Activated naive CD4-positive, alpha-beta T cell (primary cell): ENCODE measurements around the gene NRXN3.
"Not testable (repeated sequence)": the region's sequence is repeated elsewhere in the genome, so short reads cannot be mapped to it uniquely, and the experiment has no call there.

ENCODE experiments used
- DNase-seq, 4 experiments: peaks; one replicate each; lab custom pipeline; 2025; lab: John Stamatoyannopoulos, UW

The NRXN3 gene

GRCh38 chr14:79011091-79011919 is 841.1 kb downstream of the NRXN3 start:
- DNase-seq, result no peak

GRCh38 chr14:79011920-79012204 is 841.7 kb downstream of the NRXN3 start:
- DNase-seq, result no peak

- DNase-seq, result no peak
These were observed 846.8 kb downstream of the NRXN3 start for GRCh38 chr14:79016828-79017505.

GRCh38 chr14:79017561-79017960 is 847.4 kb downstream of the NRXN3 start:
- no peak for DNase-seq

- no peak for DNase-seq
These were observed 848.7 kb downstream of the NRXN3 start for GRCh38 chr14:79018836-79019235.

- not testable (repeated sequence) for DNase-seq
These were observed 849.7 kb downstream of the NRXN3 start for GRCh38 chr14:79019898-79020297.

GRCh38 chr14:79021766-79022165 is 851.6 kb downstream of the NRXN3 start:
- DNase-seq, result no peak

- no peak for DNase-seq
These were observed 857.0 kb downstream of the NRXN3 start for GRCh38 chr14:79027138-79027537.

- DNase-seq, result no peak
These were observed 858.1 kb downstream of the NRXN3 start for GRCh38 chr14:79028281-79028680.

- no peak for DNase-seq
These were observed 866.3 kb downstream of the NRXN3 start for GRCh38 chr14:79036441-79036840.

- DNase-seq, result no peak
These were observed 866.9 kb downstream of the NRXN3 start for GRCh38 chr14:79037106-79037505.

- DNase-seq, result no peak
These were observed 867.4 kb downstream of the NRXN3 start for GRCh38 chr14:79037593-79037992.

GRCh38 chr14:79040790-79041189 is 870.6 kb downstream of the NRXN3 start:
- no peak for DNase-seq

GRCh38 chr14:79043194-79043889 is 873.2 kb downstream of the NRXN3 start:
- DNase-seq, result no peak

GRCh38 chr14:79044894-79045624 is 874.9 kb downstream of the NRXN3 start:
- DNase-seq, result no peak

GRCh38 chr14:79050787-79051727 is 880.9 kb downstream of the NRXN3 start:
- DNase-seq, result no peak

- DNase-seq, result no peak
These were observed 881.6 kb downstream of the NRXN3 start for GRCh38 chr14:79051742-79052141.

GRCh38 chr14:79056879-79057278 is 886.7 kb downstream of the NRXN3 start:
- DNase-seq, result no peak

GRCh38 chr14:79057333-79057732 is 887.2 kb downstream of the NRXN3 start:
- no peak for DNase-seq

- no peak for DNase-seq
These were observed 892.1 kb downstream of the NRXN3 start for GRCh38 chr14:79062226-79062625.

GRCh38 chr14:79064214-79064613 is 894.0 kb downstream of the NRXN3 start:
- no peak for DNase-seq
